Sigmoid colon (tissue), 7 donors: ENCODE results near the gene CFAP46. TPM values are rescaled to one million over a fixed set of nuclear protein-coding genes. Genes with fewer than 3 reads are reported as not detected.
A peak's percentile ranks its signal among the peaks of the same experiment; 100 is the strongest.

Experiments
- DNase-seq: peaks from one replicate; pipeline ENCODE4 v3.0.0-alpha.2; 2019
- H3K27ac ChIP-seq, 4 donors: fragments of 200-600 bp; sonication (generic); one replicate each; pipeline ENCODE4 v1.5.1; 2016 to 2019; ENCODE audit warnings: mild to moderate bottlenecking in 1 of 4
- H3K27me3 ChIP-seq, 3 donors: fragments of 200-600 bp; sonication (generic); one replicate each; pipeline ENCODE4 v1.5.1; 2019; ENCODE audit warnings: mild to moderate bottlenecking in 1 of 3
- H3K36me3 ChIP-seq, 4 donors: fragments of 200-600 bp; sonication (generic); one replicate each; pipeline ENCODE4 v1.5.1; 2016 to 2019
- H3K4me1 ChIP-seq, 4 donors: fragments of 200-600 bp; sonication (generic); one replicate each; pipeline ENCODE4 v1.5.1; 2017 to 2019
- H3K4me3 ChIP-seq, 4 donors: fragments of 200-600 bp; sonication (generic); one replicate each; pipeline ENCODE4 v1.5.1; 2017 to 2019; ENCODE audit warnings: mild to moderate bottlenecking in 2 of 4, moderate library complexity in 1 of 4
- H3K9me3 ChIP-seq, 4 donors: fragments of 200-600 bp in 3 of 4; sonication (generic) in 3 of 4; one replicate each; pipeline versions ENCODE4 v1.5.1 to v1.6.1; 2013 to 2019
- EP300 ChIP-seq, 4 donors: sonication (generic); formaldehyde crosslinking; IDR thresholded peaks; one replicate each; pipeline ENCODE4 v1.6.1; 2017; ENCODE audit warnings: antibody characterized with exemption in 4 of 4
- POLR2A ChIP-seq, 2 donors: fragments of 450-650 bp; IDR thresholded peaks; one replicate each; pipeline ENCODE4 v1.6.1; 2016; ENCODE audit warnings: antibody characterized with exemption in 2 of 2, mild to moderate bottlenecking in 2 of 2, moderate library complexity in 2 of 2
- POLR2AphosphoS5 ChIP-seq, 4 donors: sonication (generic); formaldehyde crosslinking; IDR thresholded peaks; one replicate each; pipeline ENCODE4 v1.6.1; 2017; ENCODE audit warnings: antibody characterized with exemption in 4 of 4
- WGBS, 2 donors: extraction: QIAGEN DNeasy Blood & Tissue Kit; methylation state at CpG; one replicate each; pipeline ENCODE4 v1.1.7; 2013; 5-methylcytosine and 5-hydroxymethylcytosine counted together
- intact Hi-C: fragments of 100-400 bp; cut with DNase I; formaldehyde crosslinking; loops from one replicate; pipeline ENCODE4 v1.15.1; 2023
- polyA plus RNA-seq, 3 donors: library from polyadenylated mRNA; stranded (reverse); fragments of 200-250 nt; gene quantifications; one replicate each; pipeline ENCODE4 v1.2.3, GENCODE V29; 2013
- total RNA-seq, 4 donors: library from RNA; depleted of rRNA; stranded (reverse); fragments of >200 nt; gene quantifications; one replicate each; pipeline ENCODE4 v1.1.0, GENCODE V29; 2016
- TF ChIP-seq, protein P1 (sequence below), 4 experiments: fragments of 450-650 bp in 3 of 4; fragments of 200-600 bp in 1 of 4; IDR thresholded peaks; one replicate each; pipeline ENCODE4 v1.5.1; 2016 to 2019; ENCODE audit warnings: antibody characterized with exemption in 4 of 4, mild to moderate bottlenecking in 3 of 4, moderate library complexity in 2 of 4
- donor health status: healthy with polysubstance abuse.
- donor health status: Bipolar disorder and iron deficiency.
- donor health status: healthy.

The CFAP46 gene
- total and polyA plus RNA-seq, 7 donors, result 0.10 to 1.7 (median 0.38) TPM; not detected in 3

DNA sequence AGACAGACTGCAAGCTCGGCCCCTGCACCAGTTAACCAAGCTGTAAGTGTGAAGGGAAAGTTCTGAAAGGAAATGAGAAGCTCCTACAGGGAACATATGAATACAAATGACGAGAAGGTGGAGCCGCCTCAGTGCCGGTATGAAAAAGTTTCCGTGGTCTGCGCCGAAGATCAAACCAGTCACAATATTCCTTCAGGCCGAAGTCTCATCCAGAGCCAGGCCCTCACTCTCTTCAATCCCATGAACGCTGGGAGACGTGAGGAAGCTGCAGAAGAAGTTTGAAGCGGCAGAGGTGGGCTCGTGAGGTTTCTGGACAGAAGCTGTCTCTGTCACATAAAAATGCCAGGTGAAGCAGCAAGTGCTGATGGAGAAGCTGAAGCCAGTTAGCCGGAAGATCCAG is 71.9 kb downstream of the CFAP46 start:
- intact Hi-C loops, result no loop called here
- TF ChIP-seq, protein P1, sequence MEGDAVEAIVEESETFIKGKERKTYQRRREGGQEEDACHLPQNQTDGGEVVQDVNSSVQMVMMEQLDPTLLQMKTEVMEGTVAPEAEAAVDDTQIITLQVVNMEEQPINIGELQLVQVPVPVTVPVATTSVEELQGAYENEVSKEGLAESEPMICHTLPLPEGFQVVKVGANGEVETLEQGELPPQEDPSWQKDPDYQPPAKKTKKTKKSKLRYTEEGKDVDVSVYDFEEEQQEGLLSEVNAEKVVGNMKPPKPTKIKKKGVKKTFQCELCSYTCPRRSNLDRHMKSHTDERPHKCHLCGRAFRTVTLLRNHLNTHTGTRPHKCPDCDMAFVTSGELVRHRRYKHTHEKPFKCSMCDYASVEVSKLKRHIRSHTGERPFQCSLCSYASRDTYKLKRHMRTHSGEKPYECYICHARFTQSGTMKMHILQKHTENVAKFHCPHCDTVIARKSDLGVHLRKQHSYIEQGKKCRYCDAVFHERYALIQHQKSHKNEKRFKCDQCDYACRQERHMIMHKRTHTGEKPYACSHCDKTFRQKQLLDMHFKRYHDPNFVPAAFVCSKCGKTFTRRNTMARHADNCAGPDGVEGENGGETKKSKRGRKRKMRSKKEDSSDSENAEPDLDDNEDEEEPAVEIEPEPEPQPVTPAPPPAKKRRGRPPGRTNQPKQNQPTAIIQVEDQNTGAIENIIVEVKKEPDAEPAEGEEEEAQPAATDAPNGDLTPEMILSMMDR (IDR thresholded peaks at IDR 0.05), result no peak
- TF ChIP-seq POLR2A (IDR thresholded peaks at IDR 0.05) (no peak), EP300 (IDR thresholded peaks at IDR 0.05) (no peak), POLR2AphosphoS5 (IDR thresholded peaks at IDR 0.05) (no peak)
- Histone ChIP-seq H3K36me3 (no peaks in the 10 kb centered on the region), H3K27ac (no peak overlapping the region), H3K4me1 (no peaks in the 10 kb centered on the region), H3K4me3 (no peak overlapping the region), H3K9me3 (no peaks in the 10 kb centered on the region), H3K27me3 (no peaks in the 10 kb centered on the region)
- WGBS, 2 donors, result 92 to 94% methylated on average over 13 of the region's 13 CpGs
- DNase-seq, result peak; percentile 17

DNA sequence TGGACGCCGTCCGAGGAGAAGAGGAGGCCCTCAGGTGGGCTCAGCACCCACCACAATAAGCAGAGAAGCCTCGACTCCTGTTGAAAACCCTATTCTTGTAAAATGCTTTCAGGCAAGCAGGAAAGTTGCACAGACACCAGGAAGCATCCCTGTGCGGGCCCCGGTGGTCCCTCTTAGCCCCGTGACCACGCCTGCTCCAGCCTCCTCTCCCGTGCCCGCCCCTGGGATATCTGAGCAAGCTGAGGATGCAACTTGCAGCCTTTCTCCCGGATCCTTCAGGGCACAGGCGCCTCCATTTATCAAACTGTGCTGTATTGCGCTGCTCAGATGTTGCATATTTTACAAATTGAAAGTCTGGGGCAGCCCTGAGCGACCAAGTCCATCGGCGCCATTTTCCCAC is 72.7 kb downstream of the CFAP46 start:
- H3K36me3 ChIP-seq, result no peaks in the 10 kb centered on the region
- 92% methylated on average over 16 of the region's 16 CpGs for WGBS, 2 donors
- no peak overlapping the region for H3K4me3 ChIP-seq
- H3K9me3 ChIP-seq, result no peaks in the 10 kb centered on the region
- no peaks in the 10 kb centered on the region for H3K4me1 ChIP-seq
- DNase-seq, result peak; percentile 34
- intact Hi-C loops, result no loop called here
- H3K27me3 ChIP-seq, result no peaks in the 10 kb centered on the region
- H3K27ac ChIP-seq, result no peak overlapping the region
- TF ChIP-seq POLR2A (IDR thresholded peaks at IDR 0.05) (no peak), POLR2AphosphoS5 (IDR thresholded peaks at IDR 0.05) (no peak), EP300 (IDR thresholded peaks at IDR 0.05) (no peak)
- TF ChIP-seq, protein P1 (IDR thresholded peaks at IDR 0.05), result no peak

DNA sequence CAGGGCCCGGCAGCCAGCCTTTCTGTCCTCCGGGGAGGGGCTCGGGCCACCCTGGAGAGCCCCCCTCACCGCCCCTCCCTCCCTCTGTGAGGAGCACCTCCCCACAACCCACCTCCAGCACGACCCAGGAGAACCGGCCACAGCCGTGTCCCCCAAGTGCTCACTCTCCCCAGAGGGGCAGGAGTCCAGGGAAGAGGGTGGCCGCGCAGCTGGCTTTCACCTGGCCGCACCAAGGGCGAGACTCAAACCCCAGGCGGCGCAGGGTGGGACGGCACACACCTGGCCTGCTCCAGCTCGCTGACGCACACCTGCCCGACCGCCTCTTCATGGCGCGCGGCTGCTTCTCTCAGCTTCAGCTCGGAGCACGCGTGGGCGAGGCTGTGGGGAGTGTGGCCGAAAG is 73.4 kb downstream of the CFAP46 start:
- Histone ChIP-seq H3K27ac (no peak overlapping the region), H3K9me3 (no peaks in the 10 kb centered on the region), H3K4me1 (no peaks in the 10 kb centered on the region), H3K36me3 (no peaks in the 10 kb centered on the region), H3K27me3 (no peaks in the 10 kb centered on the region), H3K4me3 (no peak overlapping the region)
- peak; percentile 51 for DNase-seq
- intact Hi-C loops, result no loop called here
- no peak for TF ChIP-seq POLR2A (IDR thresholded peaks at IDR 0.05)
- TF ChIP-seq, protein P1 (IDR thresholded peaks at IDR 0.05), result no peak
- no peak for TF ChIP-seq EP300 (IDR thresholded peaks at IDR 0.05)
- TF ChIP-seq POLR2AphosphoS5 (IDR thresholded peaks at IDR 0.05), result no peak
- 90 to 91% methylated on average over 26 of the region's 26 CpGs for WGBS, 2 donors

GRCh38 chr10:132867801-132868644 is 74.3 kb downstream of the CFAP46 start:
- Histone ChIP-seq H3K4me1 (no peaks in the 10 kb centered on the region), H3K27me3 (peaks cover 0 to 8% (median 7%) of the 10 kb centered on the region in 3 donors), H3K27ac (no peak overlapping the region), H3K36me3 (no peaks in the 10 kb centered on the region), H3K4me3 (no peak overlapping the region), H3K9me3 (no peaks in the 10 kb centered on the region)
- TF ChIP-seq POLR2A (IDR thresholded peaks at IDR 0.05) (no peak), EP300 (IDR thresholded peaks at IDR 0.05) (no peak), POLR2AphosphoS5 (IDR thresholded peaks at IDR 0.05) (no peak)
- TF ChIP-seq, protein P1 (IDR thresholded peaks at IDR 0.05), result no peak
- 85 to 88% methylated on average over 41 of the region's 41 CpGs for WGBS, 2 donors
- intact Hi-C loops, result no loop called here
- peak; percentile 47 for DNase-seq
